Neural cell (in vitro differentiated cells): ENCODE data around the gene PLD3. TPM values are rescaled to one million over a fixed set of nuclear protein-coding genes. Genes with fewer than 3 reads are reported as not detected.

ENCODE experiments used
- H2AFZ ChIP-seq: fragments of 200-600, 300-800 bp; sonication (generic), shearing (Covaris generic); 2 replicates; pipeline ENCODE4 v1.6.0; 2014; ENCODE audit warnings: low read depth, mild to moderate bottlenecking, antibody characterized with exemption, low read length, moderate library complexity
- H3F3A ChIP-seq: fragments of 200-600 bp; shearing (Covaris generic); 2 replicates; pipeline ENCODE4 v1.6.1; 2016; ENCODE audit warnings: mild to moderate bottlenecking, moderate library complexity, mixed read lengths, antibody characterized with exemption, low read length; ENCODE audit not compliant: insufficient read depth, poor library complexity, severe bottlenecking
- H3K27ac ChIP-seq: fragments of 200-600, 300-800 bp; sonication (generic), shearing (Covaris generic); 2 replicates; pipeline ENCODE4 v1.5.1; 2014; ENCODE audit warnings: mild to moderate bottlenecking, low read length, moderate library complexity
- H3K27me3 ChIP-seq: fragments of 300-800, 200-600 bp; sonication (generic), shearing (Covaris generic); 2 replicates; pipeline ENCODE4 v1.6.0; 2014; ENCODE audit warnings: mild to moderate bottlenecking, low read depth, low read length, moderate library complexity; ENCODE audit not compliant: insufficient read depth
- H3K36me3 ChIP-seq: fragments of 300-800, 200-600 bp; sonication (generic), shearing (Covaris generic); 2 replicates; pipeline ENCODE4 v1.5.1; 2014; ENCODE audit warnings: mild to moderate bottlenecking, antibody characterized with exemption, low read length, moderate library complexity; ENCODE audit not compliant: insufficient read depth
- H3K4me2 ChIP-seq: fragments of 300-800, 200-600 bp; sonication (generic), shearing (Covaris generic); 2 replicates; pipeline ENCODE4 v1.6.0; 2014; ENCODE audit warnings: mild to moderate bottlenecking, low read length
- H3K4me3 ChIP-seq: fragments of 300-800, 200-600 bp; sonication (generic), shearing (Covaris generic); 2 replicates; pipeline ENCODE4 v1.5.1; 2014; ENCODE audit warnings: mild to moderate bottlenecking, low read length, moderate library complexity
- H3K79me2 ChIP-seq: fragments of 200-600 bp; shearing (Covaris generic); replicated peaks from 2 replicates; pipeline ENCODE4 v1.6.0; 2014; ENCODE audit warnings: mild to moderate bottlenecking, low read length, moderate library complexity; ENCODE audit not compliant: insufficient read depth
- H3K9ac ChIP-seq: fragments of 300-800, 200-600 bp; sonication (generic), shearing (Covaris generic); 2 replicates; pipeline ENCODE4 v1.6.1; 2016; ENCODE audit warnings: mild to moderate bottlenecking, low read length, mixed read lengths
- H3K9me2 ChIP-seq: fragments of 200-600 bp; shearing (Covaris generic); 2 replicates; pipeline ENCODE4 v1.6.1; 2016; ENCODE audit warnings: mild to moderate bottlenecking, low read length, mixed read lengths; ENCODE audit not compliant: insufficient read depth
- H3K9me3 ChIP-seq: fragments of 200-600, 300-800 bp; sonication (generic), shearing (Covaris generic); 2 replicates; pipeline ENCODE4 v1.6.1; 2016; ENCODE audit warnings: mild to moderate bottlenecking, mixed run types, low read length, moderate library complexity, mixed read lengths
- H4K20me1 ChIP-seq: fragments of 200-600 bp; shearing (Covaris generic); 2 replicates; pipeline ENCODE4 v1.6.1; 2016; ENCODE audit warnings: mild to moderate bottlenecking, mixed run types; ENCODE audit not compliant: insufficient read depth
- CTCF ChIP-seq: fragments of 450-650 bp; IDR thresholded peaks from 2 replicates; pipeline ENCODE4 v1.5.1; 2014; ENCODE audit warnings: antibody characterized with exemption, mild to moderate bottlenecking, moderate library complexity; ENCODE audit not compliant: poor library complexity, severe bottlenecking
- EP300 ChIP-seq: fragments of 450-650 bp; conservative IDR thresholded peaks from 2 replicates; pipeline ENCODE4 v1.6.1; 2014; ENCODE audit warnings: antibody characterized with exemption, mild to moderate bottlenecking, moderate library complexity; ENCODE audit not compliant: poor library complexity, severe bottlenecking
- EZH2 ChIP-seq: fragments of 200-600, 300-800 bp; shearing (Covaris generic), sonication (generic); IDR thresholded peaks from 2 replicates; pipeline ENCODE4 v1.6.1; 2014; ENCODE audit warnings: antibody characterized with exemption, low read length, borderline replicate concordance, mild to moderate bottlenecking; ENCODE audit not compliant: insufficient read depth, poor library complexity, severe bottlenecking
- MXI1 ChIP-seq: fragments of 450-650 bp; conservative IDR thresholded peaks from 2 replicates; pipeline ENCODE4 v1.6.1; 2014; ENCODE audit warnings: antibody characterized with exemption, mild to moderate bottlenecking; ENCODE audit not compliant: poor library complexity, severe bottlenecking
- POLR2AphosphoS5 ChIP-seq: IDR thresholded peaks from 2 replicates; pipeline ENCODE4 v1.6.1; 2012
- RAD21 ChIP-seq: fragments of 450-650 bp; conservative IDR thresholded peaks from 2 replicates; pipeline ENCODE4 v1.6.1; 2014; ENCODE audit warnings: antibody characterized with exemption, mild to moderate bottlenecking, moderate library complexity
- REST ChIP-seq: IDR thresholded peaks from 2 replicates; pipeline ENCODE4 v1.6.1; 2012; ENCODE audit warnings: borderline replicate concordance
- SMC3 ChIP-seq: fragments of 450-650 bp; conservative IDR thresholded peaks from 2 replicates; pipeline ENCODE4 v1.6.1; 2014; ENCODE audit warnings: antibody characterized with exemption, mild to moderate bottlenecking, moderate library complexity; ENCODE audit not compliant: poor library complexity
- TAF1 ChIP-seq: IDR thresholded peaks from 2 replicates; pipeline ENCODE4 v1.6.1; 2012; ENCODE audit warnings: low read depth
- polyA plus RNA-seq: library from polyadenylated mRNA; depleted of rRNA; stranded (reverse); fragments of >200 nt; gene quantifications from 2 replicates; pipeline ENCODE4 v1.2.3, GENCODE V29; 2014

PLD3 gene
- polyA plus RNA-seq, 1 donor from 2014 or later = 426 TPM

- Histone ChIP-seq H3K4me2 (no peak overlapping the region), H3K27ac (no peak overlapping the region), H3K9ac (no peak overlapping the region), H3K36me3 (peaks cover 11% of the 10 kb centered on the region), H4K20me1 (no peaks in the 10 kb centered on the region), H3K79me2 (peaks cover under 1% of the 10 kb centered on the region), H3F3A (no peaks in the 10 kb centered on the region), H3K9me3 (no peaks in the 10 kb centered on the region), H3K27me3 (no peaks in the 10 kb centered on the region), H2AFZ (no peak overlapping the region), H3K9me2 (no peaks in the 10 kb centered on the region), H3K4me3 (no peak overlapping the region)
- no peak for TF ChIP-seq EP300
- TF ChIP-seq TAF1 = no peak
- no peak for TF ChIP-seq CTCF
- no peak for TF ChIP-seq MXI1
- TF ChIP-seq RAD21 = no peak
- TF ChIP-seq SMC3 = no peak
- TF ChIP-seq REST = no peak
- TF ChIP-seq EZH2 = no peak
- TF ChIP-seq POLR2AphosphoS5 = no peak
Observed at GRCh38 chr19:40374084-40374483, 25.6 kb downstream of the PLD3 start.

GRCh38 chr19:40376286-40376862, 27.9 kb downstream of the PLD3 start:
- Histone ChIP-seq H3K36me3 (peaks cover 11% of the 10 kb centered on the region), H3K27ac (no peak overlapping the region), H3K9ac (no peak overlapping the region), H3K79me2 (no peaks in the 10 kb centered on the region), H3K9me2 (no peaks in the 10 kb centered on the region), H3K27me3 (no peaks in the 10 kb centered on the region), H3K4me3 (no peak overlapping the region), H3K4me2 (no peak overlapping the region), H3K9me3 (no peaks in the 10 kb centered on the region), H3F3A (no peaks in the 10 kb centered on the region), H4K20me1 (no peaks in the 10 kb centered on the region), H2AFZ (no peak overlapping the region)
- TF ChIP-seq MXI1 (no peak), REST (no peak), SMC3 (no peak), EP300 (no peak)
